Fibroblast of lung (primary cell): ENCODE measurements around the gene TMEM9.

Experiments
- CTCF ChIP-seq, 2 donors: IDR thresholded peaks in 1 of 2; conservative IDR thresholded peaks in 1 of 2; 1 replicate in 1 of 2; 2 replicates in 1 of 2; pipeline ENCODE4 v1.5.1; 2011 to 2012; ENCODE audit warnings: low read length in 2 of 2, control low read depth in 1 of 2, inconsistent platforms in 1 of 2, low read depth in 1 of 2, mild to moderate bottlenecking in 1 of 2
- EZH2 ChIP-seq: IDR thresholded peaks from 2 replicates; pipeline ENCODE4 v1.5.1; 2012; ENCODE audit warnings: low read length, control low read depth, mild to moderate bottlenecking; ENCODE audit errors: missing control alignments

- TF ChIP-seq CTCF (conservative IDR thresholded peaks at IDR 0.05 in 1 of 2, IDR thresholded peaks at IDR 0.05 in 1 of 2; ENCODE audit: low read depth in 1 of 2, low read length in 2 of 2) (no peak), EZH2 (no peak)
Observed at GRCh38 chr1:201112173-201112731, 42.0 kb downstream of the TMEM9 start, which contains the start of gene CACNA1S.
